Stimulated activated naive CD8-positive, alpha-beta T cell treated with anti-CD3 and anti-CD28 coated beads, Interleukin-15, Interleukin-2, amounts not matched to agents 100 ng/mL and 50 ng/mL, for 24 hours (primary cell): ENCODE data around the gene MTURN.

Source experiments
- H3K27ac Mint-ChIP-seq: one replicate; pipeline ENCODE4 v1.8.0; 2021; ENCODE audit warnings: mild to moderate bottlenecking, mixed read lengths
- H3K27me3 Mint-ChIP-seq: one replicate; pipeline ENCODE4 v1.8.0; 2021; ENCODE audit warnings: mixed read lengths
- H3K36me3 Mint-ChIP-seq: one replicate; pipeline ENCODE4 v1.8.0; 2021; ENCODE audit warnings: low read depth, mixed read lengths
- H3K4me1 Mint-ChIP-seq: one replicate; pipeline ENCODE4 v1.8.0; 2021; ENCODE audit warnings: low read depth, mixed read lengths
- H3K4me3 Mint-ChIP-seq: one replicate; pipeline ENCODE4 v1.8.0; 2021; ENCODE audit warnings: mild to moderate bottlenecking, mixed read lengths
- H3K9me3 Mint-ChIP-seq: one replicate; pipeline ENCODE4 v1.8.0; 2021; ENCODE audit warnings: mixed read lengths

MTURN gene

GRCh38 chr7:30116771-30117170 is 18.0 kb upstream of the MTURN start:
- H3K36me3 Mint-ChIP-seq = peaks cover 7% of the 10 kb centered on the region
- H3K27me3 Mint-ChIP-seq = no peaks in the 10 kb centered on the region
- H3K4me3 Mint-ChIP-seq = no peak overlapping the region
- no peaks in the 10 kb centered on the region for H3K4me1 Mint-ChIP-seq
- no peak overlapping the region for H3K27ac Mint-ChIP-seq
- peaks cover 14% of the 10 kb centered on the region for H3K9me3 Mint-ChIP-seq

GRCh38 chr7:30117896-30118295 is 16.9 kb upstream of the MTURN start:
- Mint-ChIP-seq H3K9me3 (peaks cover 7% of the 10 kb centered on the region), H3K4me1 (no peaks in the 10 kb centered on the region), H3K36me3 (peaks cover 5% of the 10 kb centered on the region), H3K27me3 (no peaks in the 10 kb centered on the region), H3K27ac (no peak overlapping the region), H3K4me3 (no peak overlapping the region)

GRCh38 chr7:30119890-30120577 is 14.8 kb upstream of the MTURN start:
- Mint-ChIP-seq H3K36me3 (no peaks in the 10 kb centered on the region), H3K4me1 (no peaks in the 10 kb centered on the region), H3K4me3 (no peak overlapping the region), H3K27ac (no peak overlapping the region), H3K9me3 (no peaks in the 10 kb centered on the region), H3K27me3 (no peaks in the 10 kb centered on the region)

GRCh38 chr7:30133736-30134610 is 813 bp upstream of the MTURN start:
- peaks cover 11% of the 10 kb centered on the region for H3K4me1 Mint-ChIP-seq
- no peaks in the 10 kb centered on the region for H3K36me3 Mint-ChIP-seq
- peak overlapping the region; percentile 54 for H3K27ac Mint-ChIP-seq
- H3K9me3 Mint-ChIP-seq = no peaks in the 10 kb centered on the region
- H3K27me3 Mint-ChIP-seq = peaks cover 24% of the 10 kb centered on the region
- peak overlapping the region; percentile 74 for H3K4me3 Mint-ChIP-seq

GRCh38 chr7:30135301-30136116 is 723 bp downstream of the MTURN start:
- H3K36me3 Mint-ChIP-seq = no peaks in the 10 kb centered on the region
- no peaks in the 10 kb centered on the region for H3K9me3 Mint-ChIP-seq
- H3K27me3 Mint-ChIP-seq = peaks cover 21% of the 10 kb centered on the region
- H3K4me3 Mint-ChIP-seq = peak overlapping the region; percentile 89
- peaks cover 11% of the 10 kb centered on the region for H3K4me1 Mint-ChIP-seq
- H3K27ac Mint-ChIP-seq = peak overlapping the region; percentile 81

- H3K27me3 Mint-ChIP-seq = peaks cover 15% of the 10 kb centered on the region
- H3K9me3 Mint-ChIP-seq = no peaks in the 10 kb centered on the region
- peaks cover 11% of the 10 kb centered on the region for H3K4me1 Mint-ChIP-seq
- H3K36me3 Mint-ChIP-seq = no peaks in the 10 kb centered on the region
- H3K4me3 Mint-ChIP-seq = peak overlapping the region; percentile 89
- H3K27ac Mint-ChIP-seq = peak overlapping the region; percentile 81
These were observed 1.4 kb downstream of the MTURN start for GRCh38 chr7:30136117-30136731.

GRCh38 chr7:30136743-30137485 is 2.1 kb downstream of the MTURN start:
- H3K36me3 Mint-ChIP-seq = no peaks in the 10 kb centered on the region
- H3K4me3 Mint-ChIP-seq = peak overlapping the region; percentile 89
- H3K27ac Mint-ChIP-seq = no peak overlapping the region
- H3K9me3 Mint-ChIP-seq = no peaks in the 10 kb centered on the region
- H3K27me3 Mint-ChIP-seq = peaks cover 15% of the 10 kb centered on the region
- H3K4me1 Mint-ChIP-seq = peaks cover 11% of the 10 kb centered on the region

- Mint-ChIP-seq H3K9me3 (no peaks in the 10 kb centered on the region), H3K4me3 (no peak overlapping the region), H3K27me3 (no peaks in the 10 kb centered on the region), H3K36me3 (no peaks in the 10 kb centered on the region), H3K27ac (no peak overlapping the region), H3K4me1 (peaks cover 19% of the 10 kb centered on the region)
These were observed 5.1 kb downstream of the MTURN start for GRCh38 chr7:30139836-30140384.

GRCh38 chr7:30140456-30140855 is 5.7 kb downstream of the MTURN start:
- peaks cover 19% of the 10 kb centered on the region for H3K4me1 Mint-ChIP-seq
- no peaks in the 10 kb centered on the region for H3K9me3 Mint-ChIP-seq
- no peak overlapping the region for H3K4me3 Mint-ChIP-seq
- H3K36me3 Mint-ChIP-seq = no peaks in the 10 kb centered on the region
- H3K27ac Mint-ChIP-seq = no peak overlapping the region
- no peaks in the 10 kb centered on the region for H3K27me3 Mint-ChIP-seq

GRCh38 chr7:30142710-30143109 is 7.9 kb downstream of the MTURN start:
- Mint-ChIP-seq H3K27ac (no peak overlapping the region), H3K27me3 (no peaks in the 10 kb centered on the region), H3K36me3 (no peaks in the 10 kb centered on the region), H3K4me3 (no peak overlapping the region), H3K4me1 (peaks cover 19% of the 10 kb centered on the region), H3K9me3 (no peaks in the 10 kb centered on the region)

GRCh38 chr7:30143748-30144251 is 9.0 kb downstream of the MTURN start:
- Mint-ChIP-seq H3K9me3 (no peaks in the 10 kb centered on the region), H3K27ac (peak overlapping the region; percentile 5), H3K4me3 (no peak overlapping the region), H3K4me1 (peaks cover 19% of the 10 kb centered on the region), H3K36me3 (no peaks in the 10 kb centered on the region), H3K27me3 (no peaks in the 10 kb centered on the region)

GRCh38 chr7:30144657-30145306 is 10.0 kb downstream of the MTURN start:
- Mint-ChIP-seq H3K4me3 (no peak overlapping the region), H3K27me3 (no peaks in the 10 kb centered on the region), H3K36me3 (no peaks in the 10 kb centered on the region), H3K9me3 (no peaks in the 10 kb centered on the region), H3K27ac (no peak overlapping the region), H3K4me1 (peaks cover 19% of the 10 kb centered on the region)

GRCh38 chr7:30145426-30145970 is 10.7 kb downstream of the MTURN start:
- Mint-ChIP-seq H3K4me1 (peaks cover 19% of the 10 kb centered on the region), H3K9me3 (no peaks in the 10 kb centered on the region), H3K36me3 (no peaks in the 10 kb centered on the region), H3K4me3 (no peak overlapping the region), H3K27me3 (no peaks in the 10 kb centered on the region), H3K27ac (no peak overlapping the region)
